ENCODE measurements around the gene PPM1H. TPM values are rescaled to one million over a fixed set of nuclear protein-coding genes. Genes with fewer than 3 reads are reported as not detected.
"Not testable (repeated sequence)": the region's sequence is repeated elsewhere in the genome, so short reads cannot be mapped to it uniquely, and the experiment has no call there.

PPM1H gene
- total and polyA plus RNA-seq, 10 of the 15 experiments (the other 5 are each of a cell fraction or from before 2014, with no cell fraction given): 0.11 to 0.83 (median 0.49) TPM

GRCh38 chr12:62965700-62966099 is 30.8 kb upstream of the PPM1H start:
- POLR2A ChIA-PET; H4K20me1 ChIP-seq (ENCODE audit: control insufficient read depth, insufficient read depth); BruUV-seq (replicated peaks); H3K27ac ChIP-seq (ENCODE audit: control insufficient read depth, insufficient read depth); H3K9ac ChIP-seq (ENCODE audit: control insufficient read depth, insufficient read depth, low read length); DNase-seq (ENCODE audit: low read depth, low spot score); FAIRE-seq; H3K27me3 ChIP-seq (replicated peaks in 1 of 2; ENCODE audit: control insufficient read depth in 2 of 2, insufficient read depth in 2 of 2, low read length in 1 of 2); H3K36me3 ChIP-seq (ENCODE audit: control insufficient read depth in 2 of 2, insufficient read depth in 2 of 2, low read length in 1 of 2); in situ Hi-C loops (cut with MboI); H3K9me3 ChIP-seq (replicated peaks; ENCODE audit: control insufficient read depth, insufficient read depth, low read length); H3K4me1 ChIP-seq (ENCODE audit: control insufficient read depth, insufficient read depth, low read length); H3K4me2 ChIP-seq (ENCODE audit: control insufficient read depth, insufficient read depth); H3K4me3 ChIP-seq; H3K79me2 ChIP-seq (ENCODE audit: control insufficient read depth, insufficient read depth, low read length); RAD21 ChIA-PET (ENCODE audit: unreplicated experiment); ATAC-seq; H2AFZ ChIP-seq (ENCODE audit: control insufficient read depth, low read depth, low read length); intact Hi-C loops (cut with micrococcal nuclease; ENCODE audit: unreplicated experiment); SMC1A ChIA-PET (ENCODE audit: uncharacterized antibody, unreplicated experiment); CTCF ChIA-PET: not testable (repeated sequence)
- WGBS (ENCODE audit: insufficient coverage, insufficient replicate concordance, low lambda C conversion rate, missing lambda C conversion rate): 62% methylated on average over 4 of the region's 4 CpGs

- H3K27me3 ChIP-seq (replicated peaks in 1 of 2; ENCODE audit: control insufficient read depth in 2 of 2, insufficient read depth in 2 of 2, low read length in 1 of 2); H3K79me2 ChIP-seq (ENCODE audit: control insufficient read depth, insufficient read depth, low read length); BruUV-seq (replicated peaks); CTCF ChIA-PET; H4K20me1 ChIP-seq (ENCODE audit: control insufficient read depth, insufficient read depth); intact Hi-C loops (cut with micrococcal nuclease; ENCODE audit: unreplicated experiment); H2AFZ ChIP-seq (ENCODE audit: control insufficient read depth, low read depth, low read length); H3K9me3 ChIP-seq (replicated peaks; ENCODE audit: control insufficient read depth, insufficient read depth, low read length); FAIRE-seq; H3K4me3 ChIP-seq; H3K27ac ChIP-seq (ENCODE audit: control insufficient read depth, insufficient read depth); RAD21 ChIA-PET (ENCODE audit: unreplicated experiment); DNase-seq (ENCODE audit: low read depth, low spot score); in situ Hi-C loops (cut with MboI); SMC1A ChIA-PET (ENCODE audit: uncharacterized antibody, unreplicated experiment); H3K4me1 ChIP-seq (ENCODE audit: control insufficient read depth, insufficient read depth, low read length); H3K4me2 ChIP-seq (ENCODE audit: control insufficient read depth, insufficient read depth); H3K36me3 ChIP-seq (ENCODE audit: control insufficient read depth in 2 of 2, insufficient read depth in 2 of 2, low read length in 1 of 2); H3K9ac ChIP-seq (ENCODE audit: control insufficient read depth, insufficient read depth, low read length); ATAC-seq; POLR2A ChIA-PET: not testable (repeated sequence)
- 39% methylated on average over 11 of the region's 11 CpGs for WGBS (ENCODE audit: insufficient coverage, insufficient replicate concordance, low lambda C conversion rate, missing lambda C conversion rate)
Measured at GRCh38 chr12:62965242-62965641, 30.3 kb upstream of the PPM1H start.

Data from GM12878 (cell line).